Left ventricle myocardium inferior (tissue), 1 donor: Measurements from ENCODE around the gene CATSPERD. TPM values are rescaled to one million over a fixed set of nuclear protein-coding genes. Genes with fewer than 3 reads are reported as not detected.

Experiments used
- DNase-seq: peaks from one replicate; pipeline ENCODE4 v3.0.0-alpha.2; 2020
- H3K27ac ChIP-seq: fragments of 200-600 bp; replicated peaks from 2 replicates; pipeline ENCODE4 v1.8.0; 2021
- H3K27me3 ChIP-seq: fragments of 200-600 bp; 2 replicates; pipeline ENCODE4 v1.8.0; 2021; ENCODE audit warnings: low read depth
- H3K36me3 ChIP-seq: fragments of 200-600 bp; 2 replicates; pipeline ENCODE4 v1.8.0; 2021
- H3K4me1 ChIP-seq: fragments of 200-600 bp; 2 replicates; pipeline ENCODE4 v1.8.0; 2021
- H3K4me3 ChIP-seq: fragments of 200-600 bp; 2 replicates; pipeline ENCODE4 v1.8.0; 2021; ENCODE audit warnings: mild to moderate bottlenecking, moderate library complexity
- H3K9me3 ChIP-seq: fragments of 200-600 bp; replicated peaks from 2 replicates; pipeline ENCODE4 v1.8.0; 2021
- intact Hi-C: fragments of 100-400 bp; cut with micrococcal nuclease; formaldehyde crosslinking; loops from one replicate; pipeline ENCODE4 v1.11.0; 2022
- total RNA-seq: library from RNA; stranded (reverse); fragmentation: NEBNext Ultra II Directional; extraction: Animal tissue kit (Norgen Biotek cat#: 25700); gene quantifications from one replicate; pipeline ENCODE4 v1.2.1, GENCODE V29; 2021
- TF ChIP-seq, protein P1 (sequence below): fragments of 200-600 bp; IDR thresholded peaks from 2 replicates; pipeline ENCODE4 v1.8.0; 2021; ENCODE audit warnings: antibody characterized with exemption, mild to moderate bottlenecking, borderline replicate concordance
- donor health status: DM: no; HTN: yes; CAD: no; lungs with severe emphysema.

CATSPERD gene
- total RNA-seq, 1 donor from 2014 or later = not detected

DNA sequence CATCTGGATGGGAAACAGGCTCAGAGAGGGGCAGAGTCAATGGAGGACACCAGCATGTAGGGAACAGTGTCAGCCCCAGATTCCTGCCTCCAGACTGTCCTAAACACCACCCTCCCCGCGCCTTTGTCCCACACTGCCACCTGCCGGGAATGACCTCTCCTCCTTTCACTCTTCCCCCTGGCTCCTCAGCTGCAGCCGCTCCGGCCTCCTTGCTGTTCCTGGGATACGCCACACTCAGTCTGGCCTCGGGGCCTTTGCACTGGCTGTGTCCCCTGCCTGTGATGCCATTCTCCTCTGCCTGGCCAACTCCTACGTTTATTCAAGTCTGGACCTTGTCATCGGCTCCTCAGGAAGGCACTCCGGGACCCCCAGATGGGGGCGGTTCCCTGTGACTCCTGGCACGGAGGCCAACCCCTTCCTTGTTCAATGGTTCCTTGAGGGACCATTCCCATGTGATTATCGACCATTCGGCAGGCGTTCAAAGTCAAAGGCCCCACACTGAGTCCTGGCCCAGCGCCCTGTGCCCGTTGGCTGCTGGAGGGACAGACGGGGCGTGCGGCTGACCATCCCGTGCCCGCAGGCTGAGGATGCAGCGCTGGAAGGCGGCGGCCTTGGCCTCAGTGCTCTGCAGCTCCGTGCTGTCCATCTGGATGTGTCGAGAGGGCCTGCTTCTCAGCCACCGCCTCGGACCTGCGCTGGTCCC lies 103.3 kb downstream of the CATSPERD start:
- TF ChIP-seq, protein P1, sequence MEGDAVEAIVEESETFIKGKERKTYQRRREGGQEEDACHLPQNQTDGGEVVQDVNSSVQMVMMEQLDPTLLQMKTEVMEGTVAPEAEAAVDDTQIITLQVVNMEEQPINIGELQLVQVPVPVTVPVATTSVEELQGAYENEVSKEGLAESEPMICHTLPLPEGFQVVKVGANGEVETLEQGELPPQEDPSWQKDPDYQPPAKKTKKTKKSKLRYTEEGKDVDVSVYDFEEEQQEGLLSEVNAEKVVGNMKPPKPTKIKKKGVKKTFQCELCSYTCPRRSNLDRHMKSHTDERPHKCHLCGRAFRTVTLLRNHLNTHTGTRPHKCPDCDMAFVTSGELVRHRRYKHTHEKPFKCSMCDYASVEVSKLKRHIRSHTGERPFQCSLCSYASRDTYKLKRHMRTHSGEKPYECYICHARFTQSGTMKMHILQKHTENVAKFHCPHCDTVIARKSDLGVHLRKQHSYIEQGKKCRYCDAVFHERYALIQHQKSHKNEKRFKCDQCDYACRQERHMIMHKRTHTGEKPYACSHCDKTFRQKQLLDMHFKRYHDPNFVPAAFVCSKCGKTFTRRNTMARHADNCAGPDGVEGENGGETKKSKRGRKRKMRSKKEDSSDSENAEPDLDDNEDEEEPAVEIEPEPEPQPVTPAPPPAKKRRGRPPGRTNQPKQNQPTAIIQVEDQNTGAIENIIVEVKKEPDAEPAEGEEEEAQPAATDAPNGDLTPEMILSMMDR = no peak
- Histone ChIP-seq H3K36me3 (no peaks in the 10 kb centered on the region), H3K27ac (no peak overlapping the region), H3K4me1 (peaks cover 25% of the 10 kb centered on the region), H3K4me3 (no peak overlapping the region), H3K27me3 (peaks cover 29% of the 10 kb centered on the region), H3K9me3 (no peaks in the 10 kb centered on the region)
- intact Hi-C loops = no loop called here
- no peak for DNase-seq

DNA sequence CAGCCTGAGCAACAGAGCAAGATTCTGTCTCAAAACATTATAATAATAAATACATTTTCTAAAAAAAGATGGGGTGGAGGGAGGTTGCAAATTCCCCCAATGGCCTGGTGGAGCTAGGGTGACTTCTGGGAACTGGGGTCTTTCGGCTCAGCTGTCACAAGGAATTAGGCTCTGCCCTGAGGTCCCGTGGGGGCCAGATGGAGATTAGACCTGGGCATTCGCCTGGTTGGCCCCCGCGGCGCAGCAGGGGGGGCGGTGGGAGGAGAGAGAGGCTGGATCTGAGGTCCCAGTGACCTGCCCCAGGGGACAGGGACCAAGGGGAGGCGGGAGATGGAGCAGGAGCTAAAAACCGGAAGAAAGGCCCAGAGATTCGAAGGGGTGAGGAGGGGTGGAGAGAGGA lies 104.3 kb downstream of the CATSPERD start:
- peaks cover 39% of the 10 kb centered on the region for H3K27me3 ChIP-seq
- no peak overlapping the region for H3K4me3 ChIP-seq
- DNase-seq = no peak
- H3K4me1 ChIP-seq = peaks cover 34% of the 10 kb centered on the region
- TF ChIP-seq, protein P1 = no peak
- no peak overlapping the region for H3K27ac ChIP-seq
- intact Hi-C loops = no loop called here
- H3K36me3 ChIP-seq = no peaks in the 10 kb centered on the region
- no peaks in the 10 kb centered on the region for H3K9me3 ChIP-seq

DNA sequence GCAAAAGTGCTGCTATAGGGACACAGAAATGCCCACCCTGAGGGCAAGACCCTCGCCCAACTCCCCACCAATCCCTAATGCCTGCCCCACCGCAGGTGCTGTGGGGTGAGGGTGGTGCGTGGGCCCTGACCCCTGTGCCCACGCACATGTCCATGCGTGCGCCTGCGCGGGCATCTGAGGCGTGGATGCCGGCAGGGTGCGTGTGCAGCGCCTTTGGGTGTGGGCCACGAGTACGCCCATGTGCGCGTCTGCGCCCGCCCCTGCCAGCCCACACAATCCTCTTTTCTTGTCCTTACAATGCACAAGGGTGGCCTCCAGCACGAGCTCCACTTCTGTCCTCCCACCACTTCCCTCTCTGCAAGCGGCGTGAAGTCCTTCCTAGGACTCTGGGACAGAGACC lies 104.7 kb downstream of the CATSPERD start:
- Histone ChIP-seq H3K27ac (no peak overlapping the region), H3K9me3 (no peaks in the 10 kb centered on the region), H3K4me1 (peaks cover 34% of the 10 kb centered on the region), H3K27me3 (peaks cover 44% of the 10 kb centered on the region), H3K36me3 (no peaks in the 10 kb centered on the region), H3K4me3 (no peak overlapping the region)
- intact Hi-C loops = no loop called here
- TF ChIP-seq, protein P1 = no peak
- DNase-seq = no peak

DNA sequence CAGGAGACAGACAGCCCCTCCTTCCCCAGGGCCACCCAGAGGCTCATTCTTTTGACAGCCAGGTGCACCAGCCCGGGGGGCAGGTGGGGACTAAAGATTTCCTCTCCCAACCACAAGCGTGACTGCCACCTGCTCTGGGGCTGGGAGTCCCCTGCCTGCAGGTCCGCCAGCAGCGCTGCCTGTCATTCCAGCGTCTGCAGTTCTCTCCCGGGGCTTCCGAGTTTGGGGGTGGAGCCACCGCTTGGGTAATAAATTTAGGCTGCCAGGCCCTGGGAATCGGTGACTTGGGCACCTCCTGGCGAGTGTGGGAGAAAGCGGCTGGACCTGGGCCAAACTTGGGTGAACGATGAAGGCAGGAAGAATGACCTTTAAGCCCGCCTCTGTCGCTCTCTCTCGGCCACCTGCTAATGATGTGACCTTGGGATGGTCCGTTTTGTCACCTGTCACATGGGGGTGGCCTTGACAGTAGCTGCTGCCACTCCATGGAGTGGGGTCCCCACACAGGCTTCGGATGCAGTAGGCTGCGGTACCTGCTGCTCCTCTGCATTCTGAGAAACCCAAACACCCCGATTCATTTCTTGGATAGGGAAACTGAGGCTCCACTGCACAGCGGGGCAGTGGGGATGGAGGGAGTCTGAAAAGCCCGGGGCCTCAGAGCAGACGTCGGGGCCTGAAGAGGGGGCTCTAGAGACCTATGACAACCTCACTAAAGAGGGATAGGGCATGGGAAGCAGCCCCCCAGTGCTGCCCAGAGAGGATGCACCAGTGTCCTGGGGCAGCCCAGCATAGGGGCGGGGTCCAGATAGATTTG lies 106.3 kb downstream of the CATSPERD start:
- H3K4me3 ChIP-seq = peak overlapping the region; percentile 61
- H3K36me3 ChIP-seq = no peaks in the 10 kb centered on the region
- H3K9me3 ChIP-seq = no peaks in the 10 kb centered on the region
- H3K27ac ChIP-seq = peak overlapping the region; percentile 79
- intact Hi-C loops = no loop called here
- TF ChIP-seq, protein P1 = peak; percentile 26
- H3K27me3 ChIP-seq = peaks cover 53% of the 10 kb centered on the region
- peaks cover 31% of the 10 kb centered on the region for H3K4me1 ChIP-seq
- DNase-seq = peak; percentile 66

DNA sequence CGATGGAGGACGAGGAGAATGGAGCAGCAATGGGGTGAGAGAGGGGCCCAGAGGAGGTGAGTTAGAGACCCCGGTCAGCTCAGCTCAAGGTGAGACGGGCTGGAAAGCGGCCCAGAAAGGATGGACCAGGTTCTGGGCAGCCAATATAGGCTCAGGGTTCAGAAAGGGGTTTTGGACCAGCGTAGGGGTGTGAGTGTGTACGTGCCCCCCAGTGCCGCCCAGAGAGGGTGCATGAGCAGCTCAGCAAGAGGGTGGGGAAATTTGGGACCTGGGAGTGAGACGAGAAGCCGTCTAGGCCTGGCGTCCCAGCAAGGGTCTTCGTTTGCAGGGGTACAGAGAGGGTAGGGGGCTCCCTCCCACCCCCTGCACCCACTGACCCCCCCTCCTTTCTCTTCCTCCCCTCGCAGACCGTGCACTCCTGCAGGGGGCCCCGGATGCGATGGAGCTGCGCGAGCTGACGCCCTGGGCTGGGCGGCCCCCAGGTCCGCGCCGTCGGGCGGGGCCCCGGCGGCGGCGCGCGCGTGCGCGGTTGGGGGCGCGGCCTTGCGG lies 107.0 kb downstream of the CATSPERD start:
- Histone ChIP-seq H3K36me3 (no peaks in the 10 kb centered on the region), H3K4me1 (peaks cover 27% of the 10 kb centered on the region), H3K9me3 (no peaks in the 10 kb centered on the region), H3K4me3 (peak overlapping the region; percentile 61), H3K27ac (peak overlapping the region; percentile 79), H3K27me3 (peaks cover 59% of the 10 kb centered on the region)
- DNase-seq = no peak
- TF ChIP-seq, protein P1 = no peak
- intact Hi-C loops = no loop called here
